HG02759 (cell line): ENCODE data around the gene EYA3.

Experiments used
- ATAC-seq: cut with Tn5 transposase; IDR thresholded peaks from one replicate; pipeline ENCODE4 v1.9.1; 2021; ENCODE audit warnings: mild to moderate bottlenecking, moderate library complexity; ENCODE audit not compliant: unreplicated experiment

EYA3 gene

GRCh38 chr1:28071813-28072212 is 16.6 kb downstream of the EYA3 start:
- ATAC-seq: no peak

- no peak for ATAC-seq
Observed at GRCh38 chr1:28070725-28071593, 17.5 kb downstream of the EYA3 start.

- no peak for ATAC-seq
Observed at GRCh38 chr1:28067523-28068090, 20.8 kb downstream of the EYA3 start.

GRCh38 chr1:28066393-28067154 is 21.8 kb downstream of the EYA3 start:
- no peak for ATAC-seq

GRCh38 chr1:28064064-28064463 is 24.3 kb downstream of the EYA3 start:
- no peak for ATAC-seq

- ATAC-seq: no peak
Observed at GRCh38 chr1:28062806-28063205, 25.6 kb downstream of the EYA3 start.

- ATAC-seq: no peak
Observed at GRCh38 chr1:28058971-28059878, 29.2 kb downstream of the EYA3 start.

GRCh38 chr1:28058168-28058567 is 30.2 kb downstream of the EYA3 start:
- no peak for ATAC-seq

- ATAC-seq: peak; percentile 60
Observed at GRCh38 chr1:28056129-28056925, 32.1 kb downstream of the EYA3 start.

- no peak for ATAC-seq
Observed at GRCh38 chr1:28050776-28051175, 37.6 kb downstream of the EYA3 start.

GRCh38 chr1:28046716-28047115 is 41.7 kb downstream of the EYA3 start:
- no peak for ATAC-seq

- ATAC-seq: no peak
Observed at GRCh38 chr1:28045777-28046176, 42.6 kb downstream of the EYA3 start.

GRCh38 chr1:28044399-28044798 is 44.0 kb downstream of the EYA3 start:
- ATAC-seq: no peak

GRCh38 chr1:28039341-28039740 is 49.1 kb downstream of the EYA3 start:
- ATAC-seq: no peak

GRCh38 chr1:28037946-28038345 is 50.5 kb downstream of the EYA3 start:
- ATAC-seq: no peak

GRCh38 chr1:28037206-28037605 is 51.2 kb downstream of the EYA3 start:
- ATAC-seq: no peak

GRCh38 chr1:28036431-28036830 is 52.0 kb downstream of the EYA3 start:
- no peak for ATAC-seq

- no peak for ATAC-seq
Observed at GRCh38 chr1:28035420-28035819, 53.0 kb downstream of the EYA3 start.

- no peak for ATAC-seq
Observed at GRCh38 chr1:28032281-28032680, 56.1 kb downstream of the EYA3 start.

- ATAC-seq: no peak
Observed at GRCh38 chr1:28031173-28031572, 57.2 kb downstream of the EYA3 start.
